ENCODE results near the gene SSBP3.
A peak's percentile ranks its signal among the peaks of the same experiment; 100 is the strongest.

Gene SSBP3

GRCh38 chr1:54279457-54279856 is 126.7 kb downstream of the SSBP3 start:
- no peak for DNase-seq

GRCh38 chr1:54278941-54279422 is 127.2 kb downstream of the SSBP3 start:
- DNase-seq, result no peak

GRCh38 chr1:54277451-54278341 is 128.5 kb downstream of the SSBP3 start:
- DNase-seq, result no peak

GRCh38 chr1:54276617-54277450 is 129.4 kb downstream of the SSBP3 start:
- no peak for DNase-seq

GRCh38 chr1:54275349-54275748 is 130.8 kb downstream of the SSBP3 start:
- DNase-seq, result no peak

GRCh38 chr1:54274881-54275280 is 131.3 kb downstream of the SSBP3 start:
- no peak for DNase-seq

- DNase-seq, result no peak
Observed at GRCh38 chr1:54274448-54274847, 131.7 kb downstream of the SSBP3 start.

- peak; percentile 91 for DNase-seq
Observed at GRCh38 chr1:54273795-54274163, 132.4 kb downstream of the SSBP3 start.

- peak; percentile 84 for DNase-seq
Observed at GRCh38 chr1:54273092-54273794, 133.0 kb downstream of the SSBP3 start.

- no peak for DNase-seq
Observed at GRCh38 chr1:54272772-54273091, 133.5 kb downstream of the SSBP3 start.

GRCh38 chr1:54272134-54272533 is 134.1 kb downstream of the SSBP3 start:
- DNase-seq, result no peak

GRCh38 chr1:54271341-54271740 is 134.9 kb downstream of the SSBP3 start:
- DNase-seq, result no peak

GRCh38 chr1:54270543-54270942 is 135.7 kb downstream of the SSBP3 start:
- DNase-seq, result no peak

GRCh38 chr1:54268762-54269297 is 137.4 kb downstream of the SSBP3 start:
- DNase-seq, result no peak

GRCh38 chr1:54267815-54268761 is 138.1 kb downstream of the SSBP3 start:
- DNase-seq, result no peak

- no peak for DNase-seq
Observed at GRCh38 chr1:54266908-54267307, 139.3 kb downstream of the SSBP3 start.

GRCh38 chr1:54266195-54266594 is 140.0 kb downstream of the SSBP3 start:
- DNase-seq, result no peak

- no peak for DNase-seq
Observed at GRCh38 chr1:54265659-54266058, 140.5 kb downstream of the SSBP3 start.

GRCh38 chr1:54265126-54265525 is 141.1 kb downstream of the SSBP3 start:
- DNase-seq, result no peak

- no peak for DNase-seq
Observed at GRCh38 chr1:54263601-54264226, 142.5 kb downstream of the SSBP3 start.

- no peak for DNase-seq
Observed at GRCh38 chr1:54262244-54262643, 143.9 kb downstream of the SSBP3 start.

Measured in DMS 273 treated with DMSO at 0.1 percent for 48 hours (cell line).